Activated CD4-positive, CD25-positive, alpha-beta regulatory T cell treated with anti-CD3 and anti-CD28 coated beads, Interleukin-2, amount 50 U/mL, for 24 hours (primary cell): ENCODE data around the gene TPP2.

Experiments
- ATAC-seq, 2 donors: fragments of 150-1000 bp; cut with Tn5 transposase; one replicate each; pipeline ENCODE4 v1.10.0; 2021; ENCODE audit warnings: mild to moderate bottlenecking in 1 of 2, moderate library complexity in 1 of 2

Gene TPP2

DNA sequence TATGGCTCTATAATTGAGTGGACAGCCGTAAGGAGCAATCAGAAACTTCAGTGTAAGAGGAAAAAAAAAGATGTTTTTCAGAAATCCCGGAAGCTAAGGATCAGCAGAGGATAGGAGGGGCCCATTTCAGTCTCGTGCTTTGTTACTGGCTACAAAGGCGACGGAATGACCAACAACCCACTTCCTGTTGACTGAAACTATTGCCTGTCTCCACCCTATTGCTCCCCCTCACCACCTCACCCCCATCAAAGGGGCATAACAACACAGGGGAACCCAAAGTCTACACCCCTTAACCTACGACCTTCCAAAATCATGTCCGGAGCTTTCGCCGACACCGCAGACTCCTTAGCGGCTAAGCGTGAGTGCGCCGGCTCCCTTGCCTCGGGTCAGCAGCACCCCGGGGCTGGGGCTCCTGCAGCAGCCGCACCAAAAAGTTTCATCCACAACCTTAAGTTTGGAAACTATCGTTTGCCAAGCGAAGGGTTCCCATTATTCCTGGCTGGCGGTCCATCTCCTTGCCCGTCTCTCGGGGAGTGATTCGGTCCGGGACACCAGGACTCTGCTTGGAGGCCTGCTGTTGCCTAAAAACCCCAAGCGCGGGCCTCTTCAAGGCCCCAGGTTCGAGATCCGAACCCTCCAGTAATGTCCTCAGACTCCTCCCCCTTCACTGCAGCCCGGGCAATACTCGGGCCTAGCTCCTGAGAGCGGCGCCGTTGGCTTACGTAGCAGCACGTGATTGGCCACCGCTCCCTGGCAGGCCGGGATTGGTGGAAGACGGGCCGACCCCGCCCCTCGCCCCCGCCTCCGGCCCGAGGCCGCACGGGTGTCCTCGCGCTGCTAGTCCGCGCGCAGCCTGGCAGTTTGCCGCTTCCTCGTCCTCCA, at the start of gene TPP2:
Gene TPP2 (plus strand): TSS at position 840 of the 882 bp plus-strand sequence. CDS start 53 bp downstream, outside the sequence.
- ATAC-seq, result peak; percentile 92 to 94

GRCh38 chr13:102548811-102549210, 48.0 kb upstream of the TPP2 start:
- ATAC-seq, result no peak

- ATAC-seq, result no peak
Observed at GRCh38 chr13:102550507-102550906, 46.3 kb upstream of the TPP2 start.

GRCh38 chr13:102555914-102556553, 40.8 kb upstream of the TPP2 start:
- no peak for ATAC-seq

DNA sequence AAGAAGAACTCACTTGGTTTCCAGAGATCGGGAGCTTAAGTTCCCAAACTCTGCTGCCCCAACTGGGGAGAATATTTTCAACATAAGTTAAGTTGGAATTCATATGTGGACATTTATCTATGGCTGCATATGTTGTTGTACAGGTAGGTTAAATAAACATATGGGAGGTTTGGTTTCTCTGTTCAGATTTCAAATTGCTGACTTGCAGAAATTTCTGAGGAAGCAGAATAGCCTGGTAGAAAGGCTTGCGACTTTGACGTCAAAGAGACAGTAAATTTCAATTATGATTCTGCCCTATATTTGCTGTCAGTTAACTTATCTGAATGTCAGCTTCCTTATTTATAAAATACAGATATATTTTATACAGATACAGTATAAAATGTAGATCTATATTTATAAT, 40.0 kb upstream of the TPP2 start:
- no peak for ATAC-seq

GRCh38 chr13:102558029-102558428, 38.8 kb upstream of the TPP2 start:
- no peak for ATAC-seq

GRCh38 chr13:102561933-102562332, 34.9 kb upstream of the TPP2 start:
- ATAC-seq, result no peak

DNA sequence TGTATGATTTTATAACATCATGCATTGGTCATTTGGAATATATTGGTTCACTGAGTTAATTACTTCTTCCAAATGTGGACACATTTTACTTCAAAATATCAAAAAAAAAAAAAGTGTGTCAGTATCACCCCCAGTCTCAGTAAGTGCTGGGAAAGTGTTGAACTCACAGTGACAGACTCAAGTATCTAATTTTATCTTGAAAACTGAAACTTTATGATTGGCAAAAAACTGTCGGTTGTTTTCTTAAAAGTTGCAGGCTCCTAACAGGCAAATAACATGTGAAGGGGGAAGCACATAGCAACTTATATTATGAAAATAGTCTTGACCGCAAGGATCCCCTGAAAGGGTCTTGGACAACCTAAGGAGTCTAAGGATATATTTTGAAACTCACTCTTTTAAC, 33.5 kb upstream of the TPP2 start:
- ATAC-seq, result no peak

DNA sequence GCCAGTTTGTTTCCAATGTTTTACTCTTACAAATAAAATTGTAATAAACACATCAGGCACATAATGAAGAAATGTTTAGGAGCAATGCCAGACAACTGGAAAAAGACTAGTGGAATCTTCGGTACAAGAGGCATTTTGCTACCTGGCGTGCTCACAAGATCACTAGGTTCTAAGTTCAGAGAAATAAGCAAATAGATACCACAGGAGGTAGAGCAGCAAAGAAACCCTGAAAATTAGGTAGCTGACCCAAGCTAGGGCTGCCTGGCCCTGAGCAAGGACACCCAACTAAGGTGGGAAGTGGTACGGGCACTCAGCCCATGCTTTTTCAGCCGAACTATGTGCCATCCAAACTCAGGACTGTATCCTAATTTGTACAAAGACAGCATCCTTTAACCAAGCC, 32.2 kb upstream of the TPP2 start:
- no peak for ATAC-seq

GRCh38 chr13:102566513-102566912, 30.3 kb upstream of the TPP2 start:
- ATAC-seq, result no peak

- no peak for ATAC-seq
Observed at GRCh38 chr13:102567857-102568256, 28.9 kb upstream of the TPP2 start.

GRCh38 chr13:102569488-102569887, 27.3 kb upstream of the TPP2 start:
- no peak for ATAC-seq

GRCh38 chr13:102571075-102571474, 25.7 kb upstream of the TPP2 start:
- no peak for ATAC-seq

- ATAC-seq, result no peak
Observed at GRCh38 chr13:102572323-102572722, 24.5 kb upstream of the TPP2 start.

GRCh38 chr13:102580552-102581169, 16.1 kb upstream of the TPP2 start:
- peak; percentile 51 to 60 for ATAC-seq

- no peak for ATAC-seq
Observed at GRCh38 chr13:102582256-102582655, 14.5 kb upstream of the TPP2 start.

DNA sequence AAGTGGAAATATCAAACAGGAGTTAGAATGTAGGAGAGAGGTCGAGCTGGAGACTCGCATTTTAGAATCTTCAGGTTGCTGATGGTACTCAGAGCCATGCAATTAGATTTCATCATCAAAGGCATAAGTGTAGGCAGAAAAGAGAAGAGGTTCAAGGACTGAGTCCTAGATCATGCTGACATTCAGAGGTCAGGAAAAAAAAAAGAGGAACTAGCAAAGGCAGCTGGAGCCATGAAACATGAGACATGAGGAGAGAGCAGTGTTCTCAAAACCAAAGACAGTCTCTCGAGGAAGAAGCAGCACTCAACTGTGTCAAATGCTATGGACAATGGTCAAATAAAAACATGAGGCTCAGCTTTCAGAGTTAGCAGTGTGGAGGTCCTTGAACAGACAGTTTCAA, 12.4 kb upstream of the TPP2 start:
- no peak for ATAC-seq

DNA sequence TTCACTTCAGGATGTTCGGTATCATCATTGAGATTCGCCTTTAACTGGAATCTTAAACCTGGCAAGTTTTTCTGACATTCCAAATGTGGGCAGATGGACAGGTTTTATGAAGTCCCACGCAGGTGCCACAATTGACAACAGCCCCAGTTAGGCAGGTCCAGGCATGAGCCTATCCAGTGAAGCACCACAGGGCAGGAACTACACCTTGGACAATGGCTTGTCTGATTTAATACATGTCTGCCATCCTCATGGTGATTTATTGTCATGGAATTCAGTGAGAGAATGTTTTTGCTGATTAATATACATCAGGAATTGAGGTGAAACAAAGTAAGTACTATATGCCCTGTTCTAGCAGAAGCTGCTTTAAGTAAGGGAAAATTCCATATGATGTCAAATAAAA, 10.2 kb upstream of the TPP2 start:
- ATAC-seq, result no peak

- ATAC-seq, result no peak
Observed at GRCh38 chr13:102587916-102588315, 8.9 kb upstream of the TPP2 start.

GRCh38 chr13:102589301-102589822, 7.4 kb upstream of the TPP2 start:
- no peak for ATAC-seq

GRCh38 chr13:102591988-102592781, 4.6 kb upstream of the TPP2 start:
- ATAC-seq, result peak; percentile 14 to 33

- ATAC-seq, result no peak
Observed at GRCh38 chr13:102593466-102593865, 3.3 kb upstream of the TPP2 start.
